Measurements from ENCODE around the gene IL10RB.

The IL10RB gene

DNA sequence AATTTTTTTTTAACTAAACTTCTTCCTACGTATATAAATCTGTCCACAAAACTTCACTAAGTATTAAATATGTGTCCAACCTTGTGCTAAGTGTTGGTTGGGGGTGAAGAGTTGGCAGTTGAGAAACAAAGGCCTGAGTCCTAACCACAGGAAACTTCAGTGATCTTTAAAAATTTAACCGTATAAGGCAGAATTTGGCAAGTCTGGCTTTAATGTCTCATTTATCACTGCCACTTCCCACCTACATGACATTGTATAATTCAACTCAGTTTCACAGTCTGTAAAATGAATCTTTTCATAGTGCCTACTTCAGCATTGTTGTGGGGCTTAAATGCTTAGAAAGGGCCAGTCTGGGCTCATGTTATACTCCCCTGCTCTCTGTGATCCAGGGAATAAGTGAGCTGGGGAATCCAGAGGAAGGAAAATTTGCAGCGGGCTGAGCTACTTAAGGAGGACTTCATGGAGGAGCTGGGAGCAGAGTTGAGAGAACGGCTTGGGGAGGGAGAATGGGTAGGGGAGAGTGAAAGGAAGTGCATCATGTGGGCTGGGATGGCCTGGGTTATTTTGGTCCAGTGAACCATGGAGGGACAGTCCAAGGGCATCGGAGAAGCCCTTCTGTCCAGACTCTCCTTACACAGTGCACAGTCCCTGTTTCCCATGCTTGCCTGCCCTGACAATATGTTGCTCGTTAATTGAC lies 21.9 kb upstream of the IL10RB start:
- TF ChIP-seq, protein P1, sequence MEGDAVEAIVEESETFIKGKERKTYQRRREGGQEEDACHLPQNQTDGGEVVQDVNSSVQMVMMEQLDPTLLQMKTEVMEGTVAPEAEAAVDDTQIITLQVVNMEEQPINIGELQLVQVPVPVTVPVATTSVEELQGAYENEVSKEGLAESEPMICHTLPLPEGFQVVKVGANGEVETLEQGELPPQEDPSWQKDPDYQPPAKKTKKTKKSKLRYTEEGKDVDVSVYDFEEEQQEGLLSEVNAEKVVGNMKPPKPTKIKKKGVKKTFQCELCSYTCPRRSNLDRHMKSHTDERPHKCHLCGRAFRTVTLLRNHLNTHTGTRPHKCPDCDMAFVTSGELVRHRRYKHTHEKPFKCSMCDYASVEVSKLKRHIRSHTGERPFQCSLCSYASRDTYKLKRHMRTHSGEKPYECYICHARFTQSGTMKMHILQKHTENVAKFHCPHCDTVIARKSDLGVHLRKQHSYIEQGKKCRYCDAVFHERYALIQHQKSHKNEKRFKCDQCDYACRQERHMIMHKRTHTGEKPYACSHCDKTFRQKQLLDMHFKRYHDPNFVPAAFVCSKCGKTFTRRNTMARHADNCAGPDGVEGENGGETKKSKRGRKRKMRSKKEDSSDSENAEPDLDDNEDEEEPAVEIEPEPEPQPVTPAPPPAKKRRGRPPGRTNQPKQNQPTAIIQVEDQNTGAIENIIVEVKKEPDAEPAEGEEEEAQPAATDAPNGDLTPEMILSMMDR (conservative IDR thresholded peaks at IDR 0.05; ENCODE audit: low read depth, low read length) = no peak
- no peak overlapping the region for H3K4me3 ChIP-seq (ENCODE audit: low read depth, low read length)
- DNase-seq (ENCODE audit: low read depth) = no peak

DNA sequence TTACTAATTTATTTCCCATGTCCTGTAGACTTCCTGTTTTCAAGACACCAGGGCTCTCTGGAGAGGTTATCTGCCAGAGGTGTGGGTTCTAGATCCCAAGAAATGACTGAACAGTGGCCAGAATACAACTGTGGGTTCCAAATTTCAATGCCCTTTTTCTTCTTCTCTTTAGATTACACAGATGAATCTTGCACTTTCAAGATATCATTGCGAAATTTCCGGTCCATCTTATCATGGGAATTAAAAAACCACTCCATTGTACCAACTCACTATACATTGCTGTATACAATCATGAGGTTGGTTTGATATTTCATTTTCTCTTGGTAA lies 21.4 kb upstream of the IL10RB start:
- TF ChIP-seq, protein P1 (conservative IDR thresholded peaks at IDR 0.05; ENCODE audit: low read depth, low read length) = no peak
- H3K4me3 ChIP-seq (ENCODE audit: low read depth, low read length) = no peak overlapping the region
- DNase-seq (ENCODE audit: low read depth) = no peak

DNA sequence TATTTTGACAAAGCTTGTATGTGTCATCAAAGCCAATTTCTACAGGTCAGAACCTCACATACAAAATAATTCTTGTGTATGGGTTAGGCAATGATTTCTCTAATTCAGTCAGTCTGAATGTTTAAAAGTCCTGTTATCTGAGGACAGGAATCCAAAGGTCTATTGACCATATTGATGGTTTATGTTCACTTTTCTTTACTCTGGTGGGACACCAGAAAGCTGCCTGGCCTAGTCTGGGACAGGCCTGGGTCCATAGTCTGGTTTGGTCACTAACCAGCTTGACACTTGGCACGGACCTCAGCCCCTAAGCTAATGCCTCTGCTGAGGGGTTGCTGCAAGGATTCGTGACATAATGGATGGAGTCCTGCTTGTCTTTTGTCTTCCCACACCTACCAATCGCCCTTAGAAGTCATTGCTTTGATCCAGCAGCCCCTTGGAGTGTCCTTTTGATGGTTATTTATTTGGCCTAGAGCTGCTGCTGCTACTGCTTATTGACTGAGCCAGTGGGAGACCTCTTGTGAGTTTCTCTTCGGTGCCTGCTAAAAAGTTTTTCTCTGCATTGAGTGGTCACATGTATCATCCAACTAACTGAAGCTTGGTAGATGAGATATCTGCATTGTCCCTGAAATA lies 20.8 kb upstream of the IL10RB start:
- TF ChIP-seq, protein P1 (conservative IDR thresholded peaks at IDR 0.05; ENCODE audit: low read depth, low read length) = no peak
- DNase-seq (ENCODE audit: low read depth) = no peak
- no peak overlapping the region for H3K4me3 ChIP-seq (ENCODE audit: low read depth, low read length)

DNA sequence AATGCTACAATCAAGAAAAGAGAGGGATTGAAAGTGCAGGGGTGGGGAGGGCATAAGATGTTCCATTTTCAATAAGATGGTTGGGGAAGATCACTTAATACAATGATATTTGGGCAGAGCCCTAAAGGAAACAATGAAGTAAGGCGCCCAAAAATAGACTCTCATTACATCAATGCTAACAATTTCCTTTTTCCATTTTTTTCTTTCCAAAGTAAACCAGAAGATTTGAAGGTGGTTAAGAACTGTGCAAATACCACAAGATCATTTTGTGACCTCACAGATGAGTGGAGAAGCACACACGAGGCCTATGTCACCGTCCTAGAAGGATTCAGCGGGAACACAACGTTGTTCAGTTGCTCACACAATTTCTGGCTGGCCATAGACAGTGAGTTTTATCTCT lies 19.7 kb upstream of the IL10RB start:
- no peak for DNase-seq (ENCODE audit: low read depth)
- H3K4me3 ChIP-seq (ENCODE audit: low read depth, low read length) = no peak overlapping the region
- TF ChIP-seq, protein P1 (conservative IDR thresholded peaks at IDR 0.05; ENCODE audit: low read depth, low read length) = no peak

DNA sequence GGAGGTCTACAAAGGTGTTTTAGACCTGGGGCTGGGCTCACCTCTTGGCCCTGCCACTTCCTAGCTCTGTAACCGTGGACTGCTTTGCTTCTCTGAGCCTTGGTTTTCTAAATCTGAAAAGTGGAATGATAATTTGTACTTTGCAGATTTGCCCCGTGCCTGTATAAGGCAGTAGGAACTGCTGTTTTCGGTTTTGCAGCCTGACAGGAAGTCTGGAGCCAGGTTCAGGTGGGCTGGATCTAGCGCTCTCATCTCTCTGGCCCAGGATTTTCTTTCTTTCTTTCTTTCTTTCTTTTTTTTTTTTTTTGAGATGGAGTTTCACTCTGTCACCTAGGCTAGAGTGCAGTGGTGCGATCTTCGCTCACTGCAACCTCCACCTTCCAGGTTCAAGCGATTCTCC lies 19.2 kb upstream of the IL10RB start:
- TF ChIP-seq, protein P1 (conservative IDR thresholded peaks at IDR 0.05; ENCODE audit: low read depth, low read length) = no peak
- H3K4me3 ChIP-seq (ENCODE audit: low read depth, low read length) = no peak overlapping the region
- no peak for DNase-seq (ENCODE audit: low read depth)

DNA sequence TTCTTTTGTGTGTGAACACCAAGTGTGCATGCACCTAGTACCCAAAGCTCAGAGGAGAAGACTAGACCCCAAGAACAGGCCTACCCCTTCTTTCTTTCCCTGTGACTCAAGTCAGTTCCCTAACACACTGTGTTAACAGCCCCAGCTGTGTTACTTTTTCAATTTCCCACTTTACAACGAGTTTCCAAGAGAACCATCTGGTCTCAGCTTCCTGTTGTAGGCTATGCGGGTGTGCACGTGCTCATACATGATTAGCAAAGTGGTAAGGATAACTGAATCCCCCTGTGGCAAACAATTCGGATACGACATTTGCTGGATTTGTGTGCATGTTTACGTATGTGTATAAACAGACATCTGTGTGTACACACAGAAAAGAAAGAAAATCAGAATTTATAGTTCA lies 18.6 kb upstream of the IL10RB start:
- TF ChIP-seq, protein P1 (conservative IDR thresholded peaks at IDR 0.05; ENCODE audit: low read depth, low read length) = no peak
- no peak for DNase-seq (ENCODE audit: low read depth)
- H3K4me3 ChIP-seq (ENCODE audit: low read depth, low read length) = no peak overlapping the region

All from choroid plexus epithelial cell (primary cell).